ENCODE results near the gene FBXL7.

Gene FBXL7

GRCh38 chr5:15797116-15797515 lies 297.1 kb downstream of the FBXL7 start:
- H3K4me3 ChIP-seq (ENCODE audit: low read length, poor library complexity, severe bottlenecking) = no peak overlapping the region
- H4K20me1 ChIP-seq (ENCODE audit: insufficient read depth, low read length, poor library complexity, severe bottlenecking) = no peaks in the 10 kb centered on the region
- no peaks in the 10 kb centered on the region for H3K36me3 ChIP-seq (ENCODE audit: insufficient read depth, low read length)

GRCh38 chr5:15798006-15798405 lies 298.0 kb downstream of the FBXL7 start:
- H3K9me2 ChIP-seq (replicated peaks; ENCODE audit: low read depth, low read length) = no peaks in the 10 kb centered on the region
- no peak overlapping the region for H3K9ac ChIP-seq (ENCODE audit: low read depth, low read length, poor library complexity, severe bottlenecking)
- no peak overlapping the region for H2AFZ ChIP-seq (ENCODE audit: low read length)
- no peaks in the 10 kb centered on the region for H3K36me3 ChIP-seq (ENCODE audit: insufficient read depth, low read length)
- H3K9me3 ChIP-seq (ENCODE audit: insufficient read depth, low read depth, low read length) = no peaks in the 10 kb centered on the region
- no peaks in the 10 kb centered on the region for H3F3A ChIP-seq (ENCODE audit: low read depth)
- no peak for TF ChIP-seq EZH2phosphoT487 (IDR thresholded peaks at IDR 0.05; ENCODE audit: borderline replicate concordance)
- no peak for TF ChIP-seq CTCF (conservative IDR thresholded peaks at IDR 0.05; ENCODE audit: low read length)
- H4K20me1 ChIP-seq (ENCODE audit: insufficient read depth, low read length, poor library complexity, severe bottlenecking) = no peaks in the 10 kb centered on the region
- H3K4me3 ChIP-seq (ENCODE audit: low read length, poor library complexity, severe bottlenecking) = no peak overlapping the region
- H3K79me2 ChIP-seq (ENCODE audit: insufficient read depth, low read length) = no peaks in the 10 kb centered on the region
- no peak overlapping the region for H3K4me2 ChIP-seq (ENCODE audit: low read depth, low read length, poor library complexity, severe bottlenecking)
- no peaks in the 10 kb centered on the region for H3K27me3 ChIP-seq (ENCODE audit: insufficient read depth, low read length, poor library complexity, severe bottlenecking)
- no peaks in the 10 kb centered on the region for H3K4me1 ChIP-seq (ENCODE audit: insufficient read depth, low read length, poor library complexity, severe bottlenecking)

More at GRCh38 chr5:15797116-15797515, 297.1 kb downstream of the FBXL7 start:
- TF ChIP-seq EZH2phosphoT487 (IDR thresholded peaks at IDR 0.05; ENCODE audit: borderline replicate concordance) = no peak
- no peak for TF ChIP-seq CTCF (conservative IDR thresholded peaks at IDR 0.05; ENCODE audit: low read length)
- no peaks in the 10 kb centered on the region for H3K27me3 ChIP-seq (ENCODE audit: insufficient read depth, low read length, poor library complexity, severe bottlenecking)
- no peaks in the 10 kb centered on the region for H3K9me3 ChIP-seq (ENCODE audit: insufficient read depth, low read depth, low read length)
- no peaks in the 10 kb centered on the region for H3K4me1 ChIP-seq (ENCODE audit: insufficient read depth, low read length, poor library complexity, severe bottlenecking)
- H3K9ac ChIP-seq (ENCODE audit: low read depth, low read length, poor library complexity, severe bottlenecking) = no peak overlapping the region
- no peaks in the 10 kb centered on the region for H3F3A ChIP-seq (ENCODE audit: low read depth)
- no peak overlapping the region for H3K4me2 ChIP-seq (ENCODE audit: low read depth, low read length, poor library complexity, severe bottlenecking)
- H2AFZ ChIP-seq (ENCODE audit: low read length) = no peak overlapping the region
- H3K79me2 ChIP-seq (ENCODE audit: insufficient read depth, low read length) = no peaks in the 10 kb centered on the region
- H3K9me2 ChIP-seq (replicated peaks; ENCODE audit: low read depth, low read length) = no peaks in the 10 kb centered on the region

GRCh38 chr5:15799014-15799413 lies 299.0 kb downstream of the FBXL7 start:
- Histone ChIP-seq H3K4me3 (ENCODE audit: low read length, poor library complexity, severe bottlenecking) (no peak overlapping the region), H2AFZ (ENCODE audit: low read length) (no peak overlapping the region), H3K36me3 (ENCODE audit: insufficient read depth, low read length) (no peaks in the 10 kb centered on the region), H3K27me3 (ENCODE audit: insufficient read depth, low read length, poor library complexity, severe bottlenecking) (no peaks in the 10 kb centered on the region), H3K9ac (ENCODE audit: low read depth, low read length, poor library complexity, severe bottlenecking) (no peak overlapping the region), H3F3A (ENCODE audit: low read depth) (no peaks in the 10 kb centered on the region), H3K79me2 (ENCODE audit: insufficient read depth, low read length) (no peaks in the 10 kb centered on the region), H3K4me2 (ENCODE audit: low read depth, low read length, poor library complexity, severe bottlenecking) (no peak overlapping the region), H3K9me3 (ENCODE audit: insufficient read depth, low read depth, low read length) (no peaks in the 10 kb centered on the region), H4K20me1 (ENCODE audit: insufficient read depth, low read length, poor library complexity, severe bottlenecking) (no peaks in the 10 kb centered on the region), H3K4me1 (ENCODE audit: insufficient read depth, low read length, poor library complexity, severe bottlenecking) (no peaks in the 10 kb centered on the region), H3K9me2 (replicated peaks; ENCODE audit: low read depth, low read length) (no peaks in the 10 kb centered on the region)
- no peak for TF ChIP-seq EZH2phosphoT487 (IDR thresholded peaks at IDR 0.05; ENCODE audit: borderline replicate concordance)
- TF ChIP-seq CTCF (conservative IDR thresholded peaks at IDR 0.05; ENCODE audit: low read length) = no peak
